SK-N-SH treated with all-trans-retinoic acid at 6 μM for 48 hours (cell line): ENCODE results near the gene DIP2C.

ENCODE experiments used
- CSDC2 ChIP-seq: fragments of 250-450 bp; sonication (Bioruptor Pico); IDR thresholded peaks from 2 replicates; pipeline ENCODE4 v1.5.0; 2020; ENCODE audit warnings: mild to moderate bottlenecking, moderate library complexity
- ISL1 ChIP-seq: fragments of 250-450 bp; sonication (Bioruptor Pico); IDR thresholded peaks from 2 replicates; pipeline ENCODE4 v2.1.2; 2022; ENCODE audit warnings: mild to moderate bottlenecking, moderate library complexity
- PATZ1 ChIP-seq: fragments of 250-450 bp; sonication (Bioruptor Pico); IDR thresholded peaks from 2 replicates; pipeline ENCODE4 v1.8.0; 2020; ENCODE audit warnings: mild to moderate bottlenecking, moderate library complexity, borderline replicate concordance
- TSHZ2 ChIP-seq: fragments of 250-450 bp; sonication (Bioruptor Pico); IDR thresholded peaks from 2 replicates; pipeline ENCODE4 v1.5.0; 2020; ENCODE audit warnings: mild to moderate bottlenecking, moderate library complexity
- ZC3H10 ChIP-seq: fragments of 250-450 bp; sonication (Bioruptor Pico); IDR thresholded peaks from 2 replicates; pipeline ENCODE4 v1.5.1; 2021; ENCODE audit warnings: mild to moderate bottlenecking, moderate library complexity

DNA sequence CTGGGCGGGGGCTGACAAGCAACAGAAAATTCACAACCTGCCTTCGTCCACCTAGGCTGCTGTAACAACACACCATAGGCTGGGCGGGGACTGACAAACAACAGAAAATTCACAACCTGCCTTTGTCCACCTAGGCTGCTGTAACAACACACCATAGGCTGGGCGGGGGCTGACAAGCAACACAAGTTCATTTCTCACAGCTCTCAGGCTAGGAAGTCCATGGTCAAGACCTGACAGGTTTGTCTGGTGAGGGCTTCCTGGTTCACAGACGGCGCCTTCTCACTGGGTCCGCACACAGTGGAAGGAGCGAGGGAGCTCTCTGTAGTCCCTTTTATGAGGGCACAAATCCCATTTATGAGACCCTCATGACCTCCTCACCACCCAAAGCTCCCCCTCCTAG, 52.2 kb downstream of the DIP2C start:
- no peak for TF ChIP-seq ISL1
- TF ChIP-seq ZC3H10 (CRISPR knock-in tag), result no peak
- no peak for TF ChIP-seq PATZ1 (CRISPR knock-in tag)
- no peak for TF ChIP-seq TSHZ2 (CRISPR knock-in tag)
- no peak for TF ChIP-seq CSDC2 (CRISPR knock-in tag)
